Pulmonary artery endothelial cell (primary cell): Measurements from ENCODE around the gene GAS6. TPM values are rescaled to one million over a fixed set of nuclear protein-coding genes. Genes with fewer than 3 reads are reported as not detected.
"Not testable (repeated sequence)": the region's sequence is repeated elsewhere in the genome, so short reads cannot be mapped to it uniquely, and the experiment has no call there.

Experiments
- DNase-seq: peaks from one replicate; pipeline ENCODE4 v3.0.0-alpha.2; 2011; ENCODE audit warnings: low read depth, low spot score
- total RNA-seq: library from RNA; depleted of rRNA; stranded (reverse); fragments of >200 nt; gene quantifications from 2 replicates; pipeline ENCODE4 v1.2.3, GENCODE V29; 2014

Gene GAS6
- total RNA-seq, 1 donor from 2014 or later: 127 TPM

GRCh38 chr13:113869263-113869662 is 5.4 kb upstream of the GAS6 start:
- no peak for DNase-seq

- DNase-seq: not testable (repeated sequence)
Measured at GRCh38 chr13:113867913-113868312, 4.0 kb upstream of the GAS6 start.

- no peak for DNase-seq
Measured at GRCh38 chr13:113865427-113865826, 1.6 kb upstream of the GAS6 start.

- no peak for DNase-seq
Measured at GRCh38 chr13:113864273-113864890, 506 bp upstream of the GAS6 start.

- no peak for DNase-seq
Measured at GRCh38 chr13:113862931-113863523, 849 bp downstream of the GAS6 start.

- no peak for DNase-seq
Measured at GRCh38 chr13:113862191-113862930, 1.5 kb downstream of the GAS6 start.

- no peak for DNase-seq
Measured at GRCh38 chr13:113861433-113862030, 2.3 kb downstream of the GAS6 start.

- no peak for DNase-seq
Measured at GRCh38 chr13:113860665-113861432, 3.0 kb downstream of the GAS6 start.

- no peak for DNase-seq
Measured at GRCh38 chr13:113860051-113860664, 3.7 kb downstream of the GAS6 start.

- DNase-seq: no peak
Measured at GRCh38 chr13:113859311-113860050, 4.4 kb downstream of the GAS6 start.

GRCh38 chr13:113857531-113858195 is 6.2 kb downstream of the GAS6 start:
- DNase-seq: no peak

- no peak for DNase-seq
Measured at GRCh38 chr13:113856716-113857065, 7.2 kb downstream of the GAS6 start.

- no peak for DNase-seq
Measured at GRCh38 chr13:113855931-113856715, 7.8 kb downstream of the GAS6 start.

GRCh38 chr13:113855012-113855921 is 8.6 kb downstream of the GAS6 start:
- no peak for DNase-seq

- no peak for DNase-seq
Measured at GRCh38 chr13:113854238-113855011, 9.5 kb downstream of the GAS6 start.

- no peak for DNase-seq
Measured at GRCh38 chr13:113853518-113854237, 10.2 kb downstream of the GAS6 start.
